ENCODE results near the gene SLC25A10.

- no peak for TF ChIP-seq POLR2AphosphoS5 (IDR thresholded peaks at IDR 0.05; ENCODE audit: low read depth, low read length)
- no peak for TF ChIP-seq SIN3A (IDR thresholded peaks at IDR 0.05; ENCODE audit: borderline replicate concordance, insufficient read depth, low read length)
- TF ChIP-seq REST (IDR thresholded peaks at IDR 0.05; ENCODE audit: insufficient read depth in 1 of 2, low read depth in 2 of 2, low read length in 2 of 2), result no peak
- TF ChIP-seq TAF1 (IDR thresholded peaks at IDR 0.05; ENCODE audit: borderline replicate concordance, insufficient read depth, low read length), result no peak
Measured at GRCh38 chr17:81682565-81683207, 29.4 kb upstream of the SLC25A10 start.
